ENCODE results near the gene RRP1.

RRP1 gene

DNA sequence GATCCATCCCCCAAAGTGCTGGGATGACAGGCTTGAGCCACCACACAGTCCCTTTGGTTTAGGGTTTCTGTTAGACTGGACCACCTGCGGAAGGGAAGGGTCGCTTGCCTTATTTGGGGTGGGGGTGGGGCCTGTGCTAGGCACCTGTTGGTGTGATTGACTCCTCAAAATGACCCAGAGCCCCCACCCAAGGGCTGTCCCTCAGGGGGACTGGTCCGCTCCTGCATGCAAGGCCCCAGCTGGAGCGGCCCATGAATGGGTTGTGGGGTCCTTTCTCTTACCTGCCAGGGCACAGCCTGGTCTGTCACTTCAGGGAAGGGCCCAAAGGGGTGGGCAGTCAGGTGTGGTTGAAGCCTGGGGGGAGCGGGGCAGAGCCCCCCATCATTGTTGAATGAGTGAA is 11.4 kb upstream of the RRP1 start:
- DNase-seq = no peak

- no peak for DNase-seq
These were observed 10.7 kb upstream of the RRP1 start for GRCh38 chr21:43778469-43779335.

DNA sequence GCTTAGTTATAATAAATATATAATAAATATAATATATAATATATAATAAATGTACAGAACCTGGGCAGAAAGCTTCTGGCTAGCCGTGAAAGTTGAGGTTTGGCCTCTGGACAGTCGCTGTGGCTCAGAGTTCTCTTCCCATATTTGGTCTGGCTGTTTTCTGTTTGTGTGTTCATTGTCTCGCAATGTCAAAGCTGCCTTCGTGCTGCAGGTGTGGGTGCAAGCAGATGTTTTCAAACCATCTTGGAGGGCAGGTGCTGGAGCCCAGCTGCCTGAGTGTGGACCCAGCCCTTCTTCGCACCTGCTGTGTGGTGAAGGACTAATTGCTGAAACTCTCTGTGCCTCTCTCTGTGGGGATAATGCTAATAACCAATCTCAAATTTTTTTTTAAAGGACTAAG is 9.7 kb upstream of the RRP1 start:
- DNase-seq = no peak

DNA sequence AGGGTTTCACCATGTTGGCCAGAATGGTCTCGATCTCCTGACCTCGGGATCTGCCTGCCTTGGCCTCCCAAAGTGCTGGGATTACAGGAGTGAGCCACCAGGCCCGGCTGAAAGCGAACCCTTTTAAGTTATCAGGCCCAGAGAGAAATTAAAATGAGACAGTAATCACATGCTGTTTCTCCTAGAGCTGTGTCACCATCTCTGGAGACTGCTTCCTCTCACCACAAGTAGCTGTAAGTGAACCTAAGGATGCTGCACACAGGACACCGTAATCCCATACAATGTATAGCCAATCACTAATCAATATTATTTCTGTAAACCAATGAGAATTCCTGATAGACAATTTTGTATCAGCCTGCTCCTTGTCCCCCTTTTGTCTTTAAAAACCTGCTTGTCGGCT is 7.5 kb upstream of the RRP1 start:
- DNase-seq = no peak

- DNase-seq = no peak
These were observed 6.8 kb upstream of the RRP1 start for GRCh38 chr21:43782431-43783097.

GRCh38 chr21:43783098-43783700 is 6.2 kb upstream of the RRP1 start:
- DNase-seq = no peak

DNA sequence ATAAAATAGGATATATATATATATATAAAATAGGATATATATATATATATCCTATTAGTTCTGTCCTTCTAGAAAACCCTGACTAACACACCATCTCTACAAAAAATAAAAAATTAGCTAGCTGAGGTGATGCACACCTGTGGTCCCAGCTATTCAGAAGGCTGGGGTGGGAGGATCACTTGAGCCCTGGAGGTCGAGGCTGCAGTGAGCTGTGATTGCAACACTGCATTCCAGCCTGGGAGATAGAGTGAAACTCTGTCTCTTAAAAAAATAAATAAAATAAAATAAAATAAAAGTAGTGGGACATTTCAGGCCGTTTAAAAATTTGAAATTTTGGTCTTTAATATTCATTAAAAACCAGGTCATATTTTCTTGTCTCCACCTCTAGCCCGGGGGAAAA is 4.2 kb upstream of the RRP1 start:
- no peak for DNase-seq

DNA sequence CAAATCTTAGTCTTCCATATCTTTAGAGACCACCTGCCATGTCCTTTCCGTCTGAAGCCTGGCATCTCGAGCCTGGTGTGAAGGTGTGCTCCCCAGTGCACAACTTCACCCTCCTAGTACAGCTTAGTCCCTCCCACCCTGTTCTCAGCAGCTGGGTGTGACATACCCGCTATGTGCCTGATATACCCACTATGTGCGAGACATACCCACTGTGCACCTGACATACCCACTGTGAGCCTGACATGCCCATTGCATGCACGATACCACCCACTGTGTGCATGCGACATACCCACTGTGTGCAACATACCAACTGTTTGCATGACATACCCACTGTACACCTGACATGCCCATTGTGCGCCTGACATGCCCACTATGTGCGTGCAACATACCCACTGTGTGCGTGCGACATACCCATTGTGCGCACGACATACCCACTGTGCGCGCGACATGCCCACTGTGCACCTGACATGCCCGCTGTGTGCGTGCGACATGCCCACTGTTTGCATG is 3.0 kb upstream of the RRP1 start:
- DNase-seq = no peak

DNA sequence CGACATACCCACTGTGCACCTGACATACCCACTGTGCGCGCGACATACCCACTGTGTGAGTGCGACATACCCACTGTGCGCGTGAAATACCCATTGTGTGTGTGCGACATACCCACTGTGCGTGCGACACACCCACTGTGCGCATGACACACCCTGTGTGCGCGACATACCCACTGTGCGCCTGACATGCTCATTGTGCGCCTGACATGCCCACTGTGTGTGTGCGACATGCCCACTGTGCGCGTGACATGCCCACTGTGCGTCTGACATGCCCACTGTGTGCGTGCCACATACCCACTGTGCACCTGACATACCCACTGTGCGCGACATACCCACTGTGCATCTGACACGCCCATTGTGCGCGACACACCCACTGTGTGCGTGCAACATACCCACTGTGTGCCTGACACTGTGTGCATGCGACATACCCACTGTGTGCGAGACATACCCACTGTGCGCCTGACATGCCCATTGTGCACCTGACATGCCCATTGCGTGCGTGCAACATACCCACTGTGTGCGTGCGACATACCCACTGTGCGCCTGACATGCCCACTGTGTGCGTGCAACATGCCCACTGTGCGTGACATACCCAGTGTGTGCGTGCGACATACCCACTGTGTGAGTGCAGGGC is 2.5 kb upstream of the RRP1 start:
- no peak for DNase-seq

- DNase-seq = no peak
These were observed 690 bp downstream of the RRP1 start for GRCh38 chr21:43790010-43790524.

DNA sequence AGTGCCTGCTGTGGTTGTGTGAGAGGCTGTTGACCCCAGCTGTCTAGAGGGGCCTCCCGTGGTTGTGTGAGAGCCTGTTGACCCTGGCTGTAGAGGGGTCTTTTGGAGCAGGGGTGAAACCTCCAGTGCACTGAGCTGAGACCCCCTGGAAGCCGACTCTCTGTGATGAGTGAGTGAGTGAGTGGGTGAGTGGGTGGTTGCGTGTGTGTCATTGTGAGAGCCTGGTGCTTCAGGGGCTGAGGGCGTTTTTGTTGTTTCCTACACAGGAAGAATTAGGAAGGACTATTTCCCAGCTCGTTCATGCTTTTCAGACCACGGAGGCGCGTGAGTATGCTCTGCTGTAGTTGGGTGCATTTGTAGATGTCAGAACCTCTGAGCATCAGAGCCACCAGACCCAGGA is 3.0 kb downstream of the RRP1 start:
- DNase-seq = no peak

GRCh38 chr21:43793243-43793642 is 3.9 kb downstream of the RRP1 start:
- no peak for DNase-seq

DNA sequence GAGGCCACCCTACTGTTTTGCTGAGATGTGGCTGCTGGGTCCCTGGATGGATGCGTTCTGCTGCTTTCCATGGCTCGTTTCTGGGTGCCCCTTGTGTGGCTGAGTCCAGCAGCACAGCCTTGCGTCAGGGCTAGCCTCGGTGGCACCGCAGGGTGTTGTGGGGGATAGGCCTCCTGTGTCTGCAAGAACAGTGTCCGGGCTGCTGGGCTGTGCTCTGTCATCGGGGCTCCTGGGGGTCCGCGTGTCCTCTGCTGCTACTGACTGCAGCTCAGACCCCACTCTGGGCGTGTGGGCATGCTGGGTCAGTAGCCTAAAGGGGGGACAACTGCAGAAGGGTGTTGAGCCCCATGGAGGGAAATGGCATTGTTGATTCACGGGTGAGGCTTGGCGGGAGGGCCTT is 4.9 kb downstream of the RRP1 start:
- no peak for DNase-seq

DNA sequence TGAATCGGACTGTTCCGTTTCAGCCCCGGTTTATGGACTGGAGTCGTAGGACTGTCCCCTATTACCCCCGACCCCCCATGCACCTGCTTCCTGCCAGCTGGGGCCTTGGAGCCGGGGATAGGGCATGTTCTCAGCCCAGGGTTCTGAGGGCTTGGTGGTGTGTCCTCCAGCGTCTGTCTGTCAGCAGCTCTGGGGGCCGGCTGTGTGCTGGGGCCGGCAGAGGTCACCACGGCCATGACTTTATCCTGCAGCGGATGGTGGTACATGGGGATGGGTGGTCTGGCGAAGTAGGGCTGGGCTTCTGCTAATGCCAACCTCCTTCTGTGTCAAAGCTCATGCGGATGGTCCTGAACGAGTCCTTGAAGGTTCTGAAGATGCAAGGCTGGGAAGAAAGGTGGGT is 5.5 kb downstream of the RRP1 start:
- DNase-seq = no peak

DNA sequence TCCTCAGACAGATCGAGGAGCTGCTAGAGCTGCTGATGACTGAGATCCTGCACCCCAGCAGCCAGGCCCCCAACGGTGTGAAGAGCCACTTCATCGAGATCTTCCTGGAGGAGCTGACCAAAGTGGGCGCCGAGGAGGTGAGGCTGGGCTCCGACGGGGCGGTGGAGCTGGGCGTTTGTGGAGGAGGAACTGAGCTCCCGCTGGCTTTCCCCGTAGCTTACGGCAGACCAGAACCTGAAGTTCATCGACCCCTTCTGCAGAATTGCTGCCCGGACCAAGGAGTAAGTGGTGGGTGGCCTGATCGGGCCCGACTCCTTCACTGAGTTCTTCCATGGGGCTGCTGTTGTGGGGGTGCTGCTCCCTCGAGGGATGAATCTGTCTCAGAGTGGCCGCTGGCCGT is 8.0 kb downstream of the RRP1 start:
- no peak for DNase-seq

GRCh38 chr21:43797925-43798715 is 8.7 kb downstream of the RRP1 start:
- no peak for DNase-seq

- DNase-seq = no peak
These were observed 10.0 kb downstream of the RRP1 start for GRCh38 chr21:43799301-43799840.

DNA sequence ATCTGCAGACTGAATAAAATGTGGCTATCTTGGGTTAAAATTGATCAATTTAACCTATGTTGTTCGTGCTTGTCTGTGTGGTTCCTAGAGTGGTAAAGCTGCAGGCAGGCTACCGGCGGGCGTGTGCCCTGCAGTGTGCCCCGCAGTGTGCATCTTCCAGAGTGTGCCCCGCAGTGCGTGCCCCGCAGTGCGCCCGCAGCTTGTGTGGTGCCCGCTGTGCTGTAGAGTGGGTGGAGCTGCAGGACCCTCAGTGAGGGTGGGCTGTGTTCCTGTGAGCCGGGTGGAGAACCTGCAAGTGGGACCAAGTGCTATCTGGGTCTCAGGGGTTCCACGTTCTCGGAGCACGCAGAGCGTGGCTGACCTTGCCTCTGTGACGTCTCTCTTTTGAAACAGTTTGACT is 10.7 kb downstream of the RRP1 start:
- DNase-seq = no peak

DNA sequence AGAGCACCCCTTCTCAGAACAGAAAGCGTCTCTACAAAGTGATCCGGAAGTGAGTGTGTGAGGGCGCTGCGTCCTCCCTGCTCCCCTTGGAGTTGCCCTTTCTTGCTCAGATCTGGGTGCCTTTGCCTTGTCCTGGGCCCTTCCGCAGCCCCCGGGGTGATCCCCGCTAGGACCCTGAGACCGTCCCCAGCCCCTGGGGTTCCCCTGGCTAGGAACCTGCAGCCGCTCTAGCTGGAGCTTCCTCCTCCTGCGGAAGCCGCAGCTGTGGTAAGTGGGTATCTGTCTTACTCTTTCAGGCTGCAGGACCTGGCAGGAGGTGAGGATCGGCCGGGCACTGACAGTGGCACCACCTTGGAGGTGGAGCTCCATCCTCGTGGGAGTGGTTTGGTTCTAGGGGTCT is 11.2 kb downstream of the RRP1 start:
- DNase-seq = no peak

DNA sequence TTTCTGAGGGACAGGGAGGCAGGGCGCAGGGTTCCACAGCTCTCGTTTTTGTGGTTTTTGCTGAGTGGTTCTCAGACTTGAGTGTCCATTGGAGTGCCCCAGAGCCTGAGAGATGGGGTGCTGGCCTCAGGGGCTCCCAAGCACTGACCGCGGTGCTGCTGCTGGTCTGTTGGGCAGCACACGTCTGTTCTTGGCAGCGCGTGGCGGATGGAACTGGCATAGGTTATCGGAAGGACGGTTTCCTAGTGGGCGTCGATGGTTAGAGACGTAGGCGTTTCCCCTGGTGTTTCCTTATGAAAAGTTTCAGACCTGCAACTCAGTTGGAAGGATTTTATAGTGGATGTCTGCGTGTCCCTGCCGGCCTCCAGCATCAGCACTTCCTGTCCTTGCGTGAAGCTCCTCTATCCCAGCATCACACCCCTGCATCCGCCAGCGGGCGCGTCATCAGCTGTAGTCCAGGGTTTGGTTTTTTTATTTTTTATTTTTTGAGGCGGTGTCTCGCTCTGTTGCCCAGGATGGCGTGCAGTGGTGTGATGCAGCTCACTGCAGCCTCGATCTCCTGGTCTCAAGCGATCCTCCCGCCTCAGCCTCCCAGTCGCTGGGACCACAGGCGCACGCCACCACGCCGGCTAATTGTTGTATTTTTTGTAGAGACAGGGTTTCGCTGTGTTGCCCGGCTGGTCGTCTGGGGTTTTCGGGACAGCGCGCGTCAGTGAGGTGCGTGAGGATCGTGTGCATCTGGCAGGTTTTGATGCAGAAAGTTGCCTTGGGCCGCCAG is 11.8 kb downstream of the RRP1 start:
- no peak for DNase-seq

GRCh38 chr21:43802713-43803313 is 13.4 kb downstream of the RRP1 start:
- DNase-seq = no peak
